SU-DHL-6 (cell line): ENCODE data around the gene COL15A1.

Experiments
- EZH2phosphoT487 ChIP-seq: fragments of 200-600 bp; sonication (generic), shearing (Covaris generic); conservative IDR thresholded peaks from 2 replicates; pipeline ENCODE4 v1.6.1; 2018; ENCODE audit warnings: mild to moderate bottlenecking, antibody characterized with exemption, low read length, moderate library complexity, mixed read lengths
- TF ChIP-seq, protein P1 (sequence below): fragments of 200-600 bp; sonication (generic); IDR thresholded peaks from one replicate; pipeline ENCODE4 v1.5.1; 2017; ENCODE audit warnings: antibody characterized with exemption, mild to moderate bottlenecking, low read length, moderate library complexity; ENCODE audit not compliant: insufficient read depth, poor library complexity, severe bottlenecking

- TF ChIP-seq, protein P1, sequence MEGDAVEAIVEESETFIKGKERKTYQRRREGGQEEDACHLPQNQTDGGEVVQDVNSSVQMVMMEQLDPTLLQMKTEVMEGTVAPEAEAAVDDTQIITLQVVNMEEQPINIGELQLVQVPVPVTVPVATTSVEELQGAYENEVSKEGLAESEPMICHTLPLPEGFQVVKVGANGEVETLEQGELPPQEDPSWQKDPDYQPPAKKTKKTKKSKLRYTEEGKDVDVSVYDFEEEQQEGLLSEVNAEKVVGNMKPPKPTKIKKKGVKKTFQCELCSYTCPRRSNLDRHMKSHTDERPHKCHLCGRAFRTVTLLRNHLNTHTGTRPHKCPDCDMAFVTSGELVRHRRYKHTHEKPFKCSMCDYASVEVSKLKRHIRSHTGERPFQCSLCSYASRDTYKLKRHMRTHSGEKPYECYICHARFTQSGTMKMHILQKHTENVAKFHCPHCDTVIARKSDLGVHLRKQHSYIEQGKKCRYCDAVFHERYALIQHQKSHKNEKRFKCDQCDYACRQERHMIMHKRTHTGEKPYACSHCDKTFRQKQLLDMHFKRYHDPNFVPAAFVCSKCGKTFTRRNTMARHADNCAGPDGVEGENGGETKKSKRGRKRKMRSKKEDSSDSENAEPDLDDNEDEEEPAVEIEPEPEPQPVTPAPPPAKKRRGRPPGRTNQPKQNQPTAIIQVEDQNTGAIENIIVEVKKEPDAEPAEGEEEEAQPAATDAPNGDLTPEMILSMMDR, result no peak
- no peak for TF ChIP-seq EZH2phosphoT487
Observed at GRCh38 chr9:98927724-98928123, 16.0 kb upstream of the COL15A1 start.
